Tibial artery (tissue), 4 donors: ENCODE results near the gene CABP4.
"Not testable (repeated sequence)": the region's sequence is repeated elsewhere in the genome, so short reads cannot be mapped to it uniquely, and the experiment has no call there.

ENCODE experiments used
- DNase-seq, 2 donors: peaks; one replicate each; pipeline ENCODE4 v3.0.0-alpha.2; 2019
- H3K27ac ChIP-seq, 2 donors: fragments of 200-600 bp; sonication (generic) in 1 of 2; 1 replicate in 1 of 2; 2 replicates in 1 of 2; pipeline ENCODE4 v1.5.1; 2018 to 2019; ENCODE audit warnings: mild to moderate bottlenecking in 1 of 2
- H3K27me3 ChIP-seq, 2 donors: fragments of 200-600 bp; sonication (generic) in 1 of 2; one replicate each; pipeline versions ENCODE4 v1.5.1 to v1.6.0; 2016 to 2019
- H3K36me3 ChIP-seq, 3 donors: fragments of 200-600 bp; sonication (generic) in 2 of 3; one replicate each; pipeline ENCODE4 v1.5.1; 2016 to 2019; ENCODE audit warnings: mild to moderate bottlenecking in 2 of 3
- H3K4me1 ChIP-seq, 4 donors: fragments of 200-600 bp; sonication (generic) in 2 of 4; 1 replicate in 3 of 4; 2 replicates in 1 of 4; pipeline ENCODE4 v1.5.1; 2016 to 2019
- H3K4me3 ChIP-seq, 2 donors: fragments of 200-600 bp; sonication (generic) in 1 of 2; 1 replicate in 1 of 2; 2 replicates in 1 of 2; pipeline ENCODE4 v1.5.1; 2018 to 2019; ENCODE audit warnings: mild to moderate bottlenecking in 2 of 2
- H3K9me3 ChIP-seq, 3 donors: fragments of 200-600 bp; sonication (generic) in 1 of 3; one replicate each; pipeline ENCODE4 v1.5.1; 2016 to 2019
- CTCF ChIP-seq, 2 experiments: fragments of 200-600 bp in 1 of 2; fragments of 450-650 bp in 1 of 2; IDR thresholded peaks; one replicate each; pipeline ENCODE4 v1.5.1; 2017 to 2019; ENCODE audit warnings: antibody characterized with exemption in 2 of 2, mild to moderate bottlenecking in 1 of 2, moderate library complexity in 1 of 2
- intact Hi-C: fragments of 100-400 bp; cut with DNase I; formaldehyde crosslinking; loops from one replicate; pipeline ENCODE4 v1.15.0; 2023; ENCODE audit warnings: low total_unique reads

The CABP4 gene

GRCh38 chr11:67470337-67471002, 15.3 kb downstream of the CABP4 start:
- Histone ChIP-seq H3K27me3 (no peaks in the 10 kb centered on the region), H3K36me3 (no peaks in the 10 kb centered on the region), H3K4me1 (peaks cover 0 to 36% (median 21%) of the 10 kb centered on the region in 4 donors), H3K4me3 (no peak overlapping the region), H3K9me3 (no peaks in the 10 kb centered on the region), H3K27ac (no peak overlapping the region)
- no peak for DNase-seq
- TF ChIP-seq CTCF (IDR thresholded peaks at IDR 0.05): no peak
- intact Hi-C loops: no loop called here

- Histone ChIP-seq H3K27me3 (no peaks in the 10 kb centered on the region), H3K27ac (no peak overlapping the region), H3K4me1 (peaks cover 0 to 17% (median 10%) of the 10 kb centered on the region in 4 donors), H3K4me3 (no peak overlapping the region), H3K36me3 (no peaks in the 10 kb centered on the region), H3K9me3 (no peaks in the 10 kb centered on the region)
- intact Hi-C loops: no loop called here
- DNase-seq: no peak
- TF ChIP-seq CTCF (IDR thresholded peaks at IDR 0.05): no peak
These were observed 17.7 kb downstream of the CABP4 start for GRCh38 chr11:67472882-67473281.

- H3K4me3 ChIP-seq, intact Hi-C loops, H3K9me3 ChIP-seq, H3K4me1 ChIP-seq, H3K27ac ChIP-seq, DNase-seq, H3K36me3 ChIP-seq, H3K27me3 ChIP-seq: not testable (repeated sequence)
These were observed 21.5 kb downstream of the CABP4 start for GRCh38 chr11:67476692-67477091.

GRCh38 chr11:67477344-67478050, 22.3 kb downstream of the CABP4 start:
- H3K27ac ChIP-seq, DNase-seq, H3K36me3 ChIP-seq, H3K27me3 ChIP-seq, intact Hi-C loops, H3K4me1 ChIP-seq, H3K4me3 ChIP-seq, H3K9me3 ChIP-seq: not testable (repeated sequence)

- TF ChIP-seq CTCF (IDR thresholded peaks at IDR 0.05): no peak
- peaks cover 0 to 31% (median 18%) of the 10 kb centered on the region in 4 donors for H3K4me1 ChIP-seq
- peak overlapping the region; percentile 56 to 70 for H3K4me3 ChIP-seq
- intact Hi-C loops: no loop called here
- peak overlapping the region; percentile 83 to 91 for H3K27ac ChIP-seq
- no peaks in the 10 kb centered on the region for H3K27me3 ChIP-seq
- DNase-seq: peak in 1 of 2 donors; percentile 62
- peaks cover 5 to 12% (median 6%) of the 10 kb centered on the region in 3 donors for H3K36me3 ChIP-seq
- H3K9me3 ChIP-seq: no peaks in the 10 kb centered on the region
These were observed 27.2 kb downstream of the CABP4 start for GRCh38 chr11:67482275-67482826.

- Histone ChIP-seq H3K4me1 (peaks cover 0 to 31% (median 18%) of the 10 kb centered on the region in 4 donors), H3K9me3 (no peaks in the 10 kb centered on the region), H3K27ac (peak within 1 kb of the TSS; percentile 83 to 91), H3K36me3 (peaks cover 10 to 20% (median 14%) of the 10 kb centered on the region in 3 donors), H3K27me3 (no peaks in the 10 kb centered on the region), H3K4me3 (peak within 1 kb of the TSS; percentile 56 to 70)
- intact Hi-C loops: no loop called here
- DNase-seq: peak; percentile 97 to 99
- TF ChIP-seq CTCF (IDR thresholded peaks at IDR 0.05): peak in 1 of 2 experiments; percentile 45
These were observed 28.0 kb downstream of the CABP4 start, which contains the start of gene AIP for GRCh38 chr11:67482827-67483798. AIP (plus strand) TSS chr11:67483026; CDS start chr11:67483159, 133 bp downstream.
